ENCODE data around the gene CPSF3.

GRCh38 chr2:9392898-9393765 is 30.3 kb upstream of the CPSF3 start:
- no peak for TF ChIP-seq EZH2phosphoT487 (IDR thresholded peaks at IDR 0.05; ENCODE audit: insufficient read depth, low read depth)
- TF ChIP-seq EZH2 (IDR thresholded peaks at IDR 0.05; ENCODE audit: insufficient read depth, poor library complexity, severe bottlenecking): no peak

All from GM23248 (cell line).